Ishikawa (cell line): ENCODE data around the gene PTPN1.

Source experiments
- EGR1 ChIP-seq: IDR thresholded peaks from 2 replicates; pipeline ENCODE4 v1.6.1; 2012
- TAF1 ChIP-seq: IDR thresholded peaks from 2 replicates; pipeline ENCODE4 v1.6.1; 2012; ENCODE audit warnings: low read depth, mild to moderate bottlenecking
- YY1 ChIP-seq: IDR thresholded peaks from 2 replicates; pipeline ENCODE4 v1.6.1; 2012; ENCODE audit warnings: low read depth
- TF ChIP-seq, protein P1 (sequence below): IDR thresholded peaks from 2 replicates; pipeline ENCODE4 v1.6.1; 2012; ENCODE audit warnings: low read depth, mild to moderate bottlenecking

- TF ChIP-seq, protein P1, sequence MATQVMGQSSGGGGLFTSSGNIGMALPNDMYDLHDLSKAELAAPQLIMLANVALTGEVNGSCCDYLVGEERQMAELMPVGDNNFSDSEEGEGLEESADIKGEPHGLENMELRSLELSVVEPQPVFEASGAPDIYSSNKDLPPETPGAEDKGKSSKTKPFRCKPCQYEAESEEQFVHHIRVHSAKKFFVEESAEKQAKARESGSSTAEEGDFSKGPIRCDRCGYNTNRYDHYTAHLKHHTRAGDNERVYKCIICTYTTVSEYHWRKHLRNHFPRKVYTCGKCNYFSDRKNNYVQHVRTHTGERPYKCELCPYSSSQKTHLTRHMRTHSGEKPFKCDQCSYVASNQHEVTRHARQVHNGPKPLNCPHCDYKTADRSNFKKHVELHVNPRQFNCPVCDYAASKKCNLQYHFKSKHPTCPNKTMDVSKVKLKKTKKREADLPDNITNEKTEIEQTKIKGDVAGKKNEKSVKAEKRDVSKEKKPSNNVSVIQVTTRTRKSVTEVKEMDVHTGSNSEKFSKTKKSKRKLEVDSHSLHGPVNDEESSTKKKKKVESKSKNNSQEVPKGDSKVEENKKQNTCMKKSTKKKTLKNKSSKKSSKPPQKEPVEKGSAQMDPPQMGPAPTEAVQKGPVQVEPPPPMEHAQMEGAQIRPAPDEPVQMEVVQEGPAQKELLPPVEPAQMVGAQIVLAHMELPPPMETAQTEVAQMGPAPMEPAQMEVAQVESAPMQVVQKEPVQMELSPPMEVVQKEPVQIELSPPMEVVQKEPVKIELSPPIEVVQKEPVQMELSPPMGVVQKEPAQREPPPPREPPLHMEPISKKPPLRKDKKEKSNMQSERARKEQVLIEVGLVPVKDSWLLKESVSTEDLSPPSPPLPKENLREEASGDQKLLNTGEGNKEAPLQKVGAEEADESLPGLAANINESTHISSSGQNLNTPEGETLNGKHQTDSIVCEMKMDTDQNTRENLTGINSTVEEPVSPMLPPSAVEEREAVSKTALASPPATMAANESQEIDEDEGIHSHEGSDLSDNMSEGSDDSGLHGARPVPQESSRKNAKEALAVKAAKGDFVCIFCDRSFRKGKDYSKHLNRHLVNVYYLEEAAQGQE, result no peak
- TF ChIP-seq EGR1 (no peak), TAF1 (no peak), YY1 (no peak)
Observed at GRCh38 chr20:50478162-50478990, 31.8 kb upstream of the PTPN1 start.
